ENCODE data around the gene PLEKHA5.

The PLEKHA5 gene

DNA sequence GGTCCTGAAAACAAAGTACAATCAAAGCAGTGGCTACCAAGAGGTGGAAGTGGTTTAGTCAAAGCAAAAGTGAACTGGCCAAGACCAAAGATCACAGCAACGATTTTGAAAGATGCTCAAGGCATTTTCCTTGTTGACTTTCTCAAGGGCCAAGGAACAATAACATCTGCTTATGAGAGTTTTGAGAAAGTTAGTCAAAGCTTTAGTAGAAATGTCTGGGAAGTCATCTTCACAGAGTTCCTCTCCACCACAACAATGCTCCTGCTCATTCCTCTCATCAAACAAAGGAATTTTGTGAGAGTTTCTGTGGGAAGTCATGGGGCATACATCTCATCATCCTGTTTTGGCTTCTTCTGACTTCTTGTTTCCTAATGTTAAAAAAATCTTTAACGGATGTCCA lies 80.1 kb downstream of the PLEKHA5 start:
- no peak overlapping the region for H3K4me3 ChIP-seq (ENCODE audit: low read depth, low read length, poor library complexity, severe bottlenecking)
- H4K20me1 ChIP-seq (ENCODE audit: insufficient read depth, low read length), result no peaks in the 10 kb centered on the region
- no peaks in the 10 kb centered on the region for H3K9me3 ChIP-seq (ENCODE audit: low read length)
- no peaks in the 10 kb centered on the region for H3K4me1 ChIP-seq (ENCODE audit: insufficient read depth, low read length, severe bottlenecking)
- TF ChIP-seq, protein P1, sequence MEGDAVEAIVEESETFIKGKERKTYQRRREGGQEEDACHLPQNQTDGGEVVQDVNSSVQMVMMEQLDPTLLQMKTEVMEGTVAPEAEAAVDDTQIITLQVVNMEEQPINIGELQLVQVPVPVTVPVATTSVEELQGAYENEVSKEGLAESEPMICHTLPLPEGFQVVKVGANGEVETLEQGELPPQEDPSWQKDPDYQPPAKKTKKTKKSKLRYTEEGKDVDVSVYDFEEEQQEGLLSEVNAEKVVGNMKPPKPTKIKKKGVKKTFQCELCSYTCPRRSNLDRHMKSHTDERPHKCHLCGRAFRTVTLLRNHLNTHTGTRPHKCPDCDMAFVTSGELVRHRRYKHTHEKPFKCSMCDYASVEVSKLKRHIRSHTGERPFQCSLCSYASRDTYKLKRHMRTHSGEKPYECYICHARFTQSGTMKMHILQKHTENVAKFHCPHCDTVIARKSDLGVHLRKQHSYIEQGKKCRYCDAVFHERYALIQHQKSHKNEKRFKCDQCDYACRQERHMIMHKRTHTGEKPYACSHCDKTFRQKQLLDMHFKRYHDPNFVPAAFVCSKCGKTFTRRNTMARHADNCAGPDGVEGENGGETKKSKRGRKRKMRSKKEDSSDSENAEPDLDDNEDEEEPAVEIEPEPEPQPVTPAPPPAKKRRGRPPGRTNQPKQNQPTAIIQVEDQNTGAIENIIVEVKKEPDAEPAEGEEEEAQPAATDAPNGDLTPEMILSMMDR (IDR thresholded peaks at IDR 0.05; ENCODE audit: low read length), result no peak
- no peak for TF ChIP-seq EZH2 (IDR thresholded peaks at IDR 0.05; ENCODE audit: borderline replicate concordance, low read length)
- H3K27ac ChIP-seq (ENCODE audit: low read depth, low read length, poor library complexity, severe bottlenecking), result no peak overlapping the region
- H3K27me3 ChIP-seq (ENCODE audit: insufficient read depth, low read length), result no peaks in the 10 kb centered on the region
- no peaks in the 10 kb centered on the region for H3K79me2 ChIP-seq (ENCODE audit: insufficient read depth, low read length)
- H3F3A ChIP-seq (ENCODE audit: insufficient read depth, low read length), result no peaks in the 10 kb centered on the region
- H3K9ac ChIP-seq (ENCODE audit: low read length), result no peak overlapping the region
- no peak overlapping the region for H2AFZ ChIP-seq (ENCODE audit: low read length)
- no peaks in the 10 kb centered on the region for H3K9me2 ChIP-seq (ENCODE audit: low read depth, low read length)
- no peaks in the 10 kb centered on the region for H3K36me3 ChIP-seq (ENCODE audit: insufficient read depth, low read length)
- H3K4me2 ChIP-seq (ENCODE audit: low read length), result no peak overlapping the region

DNA sequence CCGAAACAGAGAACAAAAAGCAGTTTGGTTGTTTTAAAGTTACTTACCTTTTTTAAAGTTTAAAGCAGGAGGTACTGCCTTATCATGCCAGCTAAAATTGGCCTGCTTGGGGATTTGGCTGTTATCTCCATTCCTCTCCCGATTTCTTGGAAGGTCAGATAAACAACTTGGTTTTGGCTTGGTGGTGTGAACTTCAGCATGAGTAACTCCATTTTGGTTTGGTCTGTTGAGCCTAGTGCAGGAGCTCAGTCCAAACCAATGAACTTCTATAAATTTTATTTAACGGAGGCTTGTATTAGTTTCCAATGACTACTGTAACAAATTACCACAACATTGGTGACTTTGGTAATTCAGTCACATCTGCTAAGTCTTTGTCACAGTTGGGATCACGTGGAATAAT lies 82.3 kb downstream of the PLEKHA5 start:
- H2AFZ ChIP-seq (ENCODE audit: low read length), result no peak overlapping the region
- no peak overlapping the region for H3K4me3 ChIP-seq (ENCODE audit: low read depth, low read length, poor library complexity, severe bottlenecking)
- no peaks in the 10 kb centered on the region for H3K79me2 ChIP-seq (ENCODE audit: insufficient read depth, low read length)
- no peak overlapping the region for H3K27ac ChIP-seq (ENCODE audit: low read depth, low read length, poor library complexity, severe bottlenecking)
- H4K20me1 ChIP-seq (ENCODE audit: insufficient read depth, low read length), result no peaks in the 10 kb centered on the region
- H3K9me2 ChIP-seq (ENCODE audit: low read depth, low read length), result no peaks in the 10 kb centered on the region
- no peak overlapping the region for H3K9ac ChIP-seq (ENCODE audit: low read length)
- H3K36me3 ChIP-seq (ENCODE audit: insufficient read depth, low read length), result no peaks in the 10 kb centered on the region
- TF ChIP-seq EZH2 (IDR thresholded peaks at IDR 0.05; ENCODE audit: borderline replicate concordance, low read length), result no peak
- TF ChIP-seq, protein P1 (IDR thresholded peaks at IDR 0.05; ENCODE audit: low read length), result no peak
- no peaks in the 10 kb centered on the region for H3K27me3 ChIP-seq (ENCODE audit: insufficient read depth, low read length)
- H3K9me3 ChIP-seq (ENCODE audit: low read length), result no peaks in the 10 kb centered on the region
- H3K4me1 ChIP-seq (ENCODE audit: insufficient read depth, low read length, severe bottlenecking), result no peaks in the 10 kb centered on the region
- no peaks in the 10 kb centered on the region for H3F3A ChIP-seq (ENCODE audit: insufficient read depth, low read length)
- no peak overlapping the region for H3K4me2 ChIP-seq (ENCODE audit: low read length)

DNA sequence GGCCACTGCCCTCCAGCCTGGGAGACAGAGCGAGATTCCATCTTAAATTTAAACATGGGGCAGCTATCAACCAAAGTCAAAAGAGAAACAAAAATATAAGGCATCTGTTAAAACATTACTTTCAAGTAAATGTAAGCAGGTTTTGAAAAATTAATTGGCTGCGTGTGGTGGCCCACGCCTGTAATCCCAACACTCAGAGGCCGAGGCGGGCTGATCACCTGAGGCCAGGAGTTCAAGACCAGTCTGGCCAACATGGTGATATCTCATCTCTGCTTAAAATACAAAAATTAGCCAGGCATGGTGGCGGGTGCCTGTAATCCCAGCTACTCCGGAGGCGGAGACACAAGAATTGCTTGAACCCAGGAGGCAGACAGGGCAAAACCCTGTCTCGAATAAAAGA lies 82.7 kb downstream of the PLEKHA5 start:
- H3K9ac ChIP-seq (ENCODE audit: low read length), result no peak overlapping the region
- TF ChIP-seq, protein P1 (IDR thresholded peaks at IDR 0.05; ENCODE audit: low read length), result no peak
- TF ChIP-seq EZH2 (IDR thresholded peaks at IDR 0.05; ENCODE audit: borderline replicate concordance, low read length), result no peak
- no peaks in the 10 kb centered on the region for H3K36me3 ChIP-seq (ENCODE audit: insufficient read depth, low read length)
- H3K4me3 ChIP-seq (ENCODE audit: low read depth, low read length, poor library complexity, severe bottlenecking), result no peak overlapping the region
- no peaks in the 10 kb centered on the region for H3K4me1 ChIP-seq (ENCODE audit: insufficient read depth, low read length, severe bottlenecking)
- H3K79me2 ChIP-seq (ENCODE audit: insufficient read depth, low read length), result no peaks in the 10 kb centered on the region
- no peak overlapping the region for H3K27ac ChIP-seq (ENCODE audit: low read depth, low read length, poor library complexity, severe bottlenecking)
- no peak overlapping the region for H3K4me2 ChIP-seq (ENCODE audit: low read length)
- no peaks in the 10 kb centered on the region for H3K9me3 ChIP-seq (ENCODE audit: low read length)
- H2AFZ ChIP-seq (ENCODE audit: low read length), result no peak overlapping the region
- H3K27me3 ChIP-seq (ENCODE audit: insufficient read depth, low read length), result no peaks in the 10 kb centered on the region
- H3F3A ChIP-seq (ENCODE audit: insufficient read depth, low read length), result no peaks in the 10 kb centered on the region
- H4K20me1 ChIP-seq (ENCODE audit: insufficient read depth, low read length), result no peaks in the 10 kb centered on the region
- H3K9me2 ChIP-seq (ENCODE audit: low read depth, low read length), result no peaks in the 10 kb centered on the region

All from OCI-LY1 (cell line).